Astrocyte of the spinal cord (primary cell): Measurements from ENCODE around the gene NXPH1.

Experiments
- DNase-seq: peaks from one replicate; pipeline ENCODE4 v3.0.0; 2011; ENCODE audit warnings: low read depth, low spot score
- H3K4me3 ChIP-seq: 2 replicates; pipeline ENCODE4 v1.5.1; 2011; ENCODE audit warnings: low read depth, mild to moderate bottlenecking, low read length, moderate library complexity
- CTCF ChIP-seq: IDR thresholded peaks from 2 replicates; pipeline ENCODE4 v1.5.1; 2012; ENCODE audit warnings: low read depth, mild to moderate bottlenecking, low read length, inconsistent platforms
- in situ Hi-C: cut with HindIII; loops from 2 replicates; pipeline ENCODE4 v1.10.0; 2017; ENCODE audit warnings: low sequenced_read_pairs

NXPH1 gene

GRCh38 chr7:8579661-8580194 is 146.3 kb downstream of the NXPH1 start:
- in situ Hi-C loops, result no loop called here
- H3K4me3 ChIP-seq, result no peak overlapping the region
- no peak for TF ChIP-seq CTCF
- no peak for DNase-seq

- in situ Hi-C loops, result no loop called here
- H3K4me3 ChIP-seq, result no peak overlapping the region
- TF ChIP-seq CTCF, result no peak
- DNase-seq, result no peak
Measured at GRCh38 chr7:8581842-8582241, 148.4 kb downstream of the NXPH1 start.

DNA sequence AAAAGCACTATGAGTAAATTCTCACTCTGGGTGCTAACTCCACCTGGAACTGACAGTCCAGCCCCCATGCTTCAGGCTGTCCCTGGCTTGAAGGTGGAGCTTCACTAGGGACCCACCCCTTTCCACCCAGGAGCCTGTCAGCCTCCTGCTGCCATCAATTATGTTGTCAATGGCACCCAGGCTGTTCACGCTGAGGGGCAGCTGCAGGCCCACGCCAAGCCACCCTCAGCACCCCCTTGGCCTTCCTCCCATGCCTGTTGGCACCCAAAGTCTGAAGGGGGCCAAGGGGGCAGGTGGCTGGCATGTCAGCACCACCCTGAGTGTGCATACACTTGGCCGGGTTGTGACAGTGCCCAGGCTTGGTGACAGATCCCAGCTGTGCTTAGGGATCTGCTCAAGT is 149.3 kb downstream of the NXPH1 start:
- TF ChIP-seq CTCF, result no peak
- in situ Hi-C loops, result no loop called here
- DNase-seq, result no peak
- no peak overlapping the region for H3K4me3 ChIP-seq

DNA sequence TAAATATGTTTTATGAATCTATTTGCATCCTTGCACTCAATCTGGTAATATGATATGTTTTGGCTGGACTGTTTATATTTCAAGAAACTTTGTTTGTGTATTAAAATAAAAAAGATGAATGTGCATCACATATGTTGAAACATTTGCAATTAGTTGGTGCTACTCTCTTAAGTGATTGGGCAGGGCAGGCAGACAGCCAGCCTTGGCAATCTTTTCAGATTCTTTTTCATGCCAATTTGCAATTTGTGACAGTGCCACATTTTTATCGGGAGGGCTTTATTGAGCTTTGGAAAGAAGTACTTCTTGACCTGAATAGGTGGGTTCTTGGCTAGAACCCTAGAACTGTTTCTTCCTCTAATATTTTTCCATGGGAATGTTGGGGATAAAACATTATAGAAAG is 152.2 kb downstream of the NXPH1 start:
- no peak for DNase-seq
- TF ChIP-seq CTCF, result no peak
- in situ Hi-C loops, result no loop called here
- no peak overlapping the region for H3K4me3 ChIP-seq

- no peak for DNase-seq
- no peak overlapping the region for H3K4me3 ChIP-seq
- in situ Hi-C loops, result no loop called here
- no peak for TF ChIP-seq CTCF
Measured at GRCh38 chr7:8590225-8590624, 156.8 kb downstream of the NXPH1 start.

GRCh38 chr7:8590791-8591190 is 157.4 kb downstream of the NXPH1 start:
- in situ Hi-C loops, result no loop called here
- no peak for TF ChIP-seq CTCF
- DNase-seq, result no peak
- H3K4me3 ChIP-seq, result no peak overlapping the region

GRCh38 chr7:8591289-8591688 is 157.9 kb downstream of the NXPH1 start:
- in situ Hi-C loops, result no loop called here
- no peak for DNase-seq
- H3K4me3 ChIP-seq, result no peak overlapping the region
- no peak for TF ChIP-seq CTCF
